GM12892 (cell line): ENCODE data around the gene CACNG3.

Experiments used
- POLR2A ChIP-seq: IDR thresholded peaks from 2 replicates; pipeline ENCODE4 v1.6.1; 2011; ENCODE audit warnings: low read depth, low read length, control low read depth
- POLR2AphosphoS5 ChIP-seq: IDR thresholded peaks from 2 replicates; pipeline ENCODE4 v1.6.1; 2011; ENCODE audit warnings: low read depth, low read length, control low read depth

DNA sequence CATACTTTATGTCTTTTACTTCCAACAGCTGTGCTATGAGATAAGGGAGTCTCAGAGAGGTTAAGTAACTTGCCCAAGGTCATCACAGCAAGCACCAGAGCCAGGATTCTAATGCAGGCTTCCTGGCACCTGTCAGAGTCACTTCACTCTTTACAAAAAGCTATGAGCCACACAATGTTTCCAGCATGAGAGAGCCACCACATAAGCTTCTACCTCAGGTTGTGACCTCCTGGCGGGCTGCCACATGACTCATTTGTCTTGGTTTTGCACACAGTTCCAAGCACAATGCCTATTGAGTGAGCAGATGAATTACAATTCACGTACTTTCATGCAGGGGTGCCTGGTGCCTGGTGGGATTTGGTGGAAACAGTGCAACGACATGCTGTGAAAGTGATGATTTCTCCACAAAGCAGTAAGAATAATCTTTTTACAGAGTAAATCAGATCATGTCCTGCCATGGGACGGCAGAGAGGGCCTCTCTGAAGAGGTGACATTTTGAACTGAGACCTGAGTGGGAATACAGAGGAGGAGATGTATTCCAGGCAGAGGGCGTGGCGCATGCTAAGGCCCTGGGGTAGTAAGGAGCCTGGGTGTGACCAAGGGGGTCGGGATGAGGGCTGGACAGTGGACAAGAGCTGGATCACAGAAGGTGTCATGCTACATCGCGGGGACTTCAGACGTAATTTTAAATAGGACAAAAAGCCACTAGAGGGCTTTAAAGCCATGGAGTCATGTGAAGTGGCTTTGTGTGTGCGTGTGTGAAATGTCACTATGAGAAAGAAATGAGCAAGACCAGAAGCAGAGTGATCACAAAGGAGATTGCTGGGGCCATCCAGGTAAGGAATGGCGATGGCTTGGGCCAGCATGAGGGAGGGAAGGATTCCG is 53.4 kb downstream of the CACNG3 start:
- TF ChIP-seq POLR2A = no peak
- no peak for TF ChIP-seq POLR2AphosphoS5
